SU-DHL-6 (cell line): Measurements from ENCODE around the gene MMP24.
A peak's percentile ranks its signal among the peaks of the same experiment; 100 is the strongest.

ENCODE experiments used
- H2AFZ ChIP-seq: fragments of 200-600 bp; sonication (generic); 2 replicates; pipeline ENCODE4 v1.6.1; 2014; ENCODE audit warnings: low read depth, mild to moderate bottlenecking, moderate library complexity, mixed read lengths, antibody characterized with exemption, low read length; ENCODE audit not compliant: severe bottlenecking
- H3F3A ChIP-seq: fragments of 200-600 bp; shearing (Covaris generic); 2 replicates; pipeline ENCODE4 v1.6.0; 2016; ENCODE audit warnings: antibody characterized with exemption, mild to moderate bottlenecking; ENCODE audit not compliant: insufficient read depth
- H3K27ac ChIP-seq: fragments of 200-600 bp; sonication (generic); 2 replicates; pipeline ENCODE4 v1.5.1; 2016; ENCODE audit warnings: low read depth, mild to moderate bottlenecking, low read length, moderate library complexity, mixed read lengths
- H3K27me3 ChIP-seq: fragments of 200-600 bp; sonication (generic), shearing (Covaris generic); 2 replicates; pipeline ENCODE4 v1.6.0; 2014; ENCODE audit warnings: mild to moderate bottlenecking, low read length
- H3K36me3 ChIP-seq: fragments of 200-600 bp; sonication (generic); 2 replicates; pipeline ENCODE4 v1.6.1; 2014; ENCODE audit warnings: mild to moderate bottlenecking, low read length, mixed read lengths
- H3K4me2 ChIP-seq: fragments of 300-600, 200-600 bp; shearing (Covaris generic), sonication (generic); 2 replicates; pipeline ENCODE4 v1.6.0; 2014; ENCODE audit warnings: low read length, low read depth, mild to moderate bottlenecking; ENCODE audit not compliant: poor library complexity, severe bottlenecking
- H3K4me3 ChIP-seq: fragments of 200-600 bp; sonication (generic); 2 replicates; pipeline ENCODE4 v1.5.1; 2014; ENCODE audit warnings: antibody characterized with exemption, low read length, mild to moderate bottlenecking, mixed read lengths; ENCODE audit not compliant: insufficient read depth, poor library complexity, severe bottlenecking
- H3K79me2 ChIP-seq: fragments of 200-600 bp; sonication (generic); 2 replicates; pipeline ENCODE4 v1.6.1; 2014; ENCODE audit warnings: mild to moderate bottlenecking, low read length, moderate library complexity; ENCODE audit not compliant: insufficient read depth
- H3K9ac ChIP-seq: fragments of 200-600 bp; sonication (generic); 2 replicates; pipeline ENCODE4 v1.7.0; 2014; ENCODE audit warnings: mild to moderate bottlenecking, low read length
- H3K9me2 ChIP-seq: fragments of 200-600 bp; sonication (generic); replicated peaks from 2 replicates; pipeline ENCODE4 v1.6.1; 2014; ENCODE audit warnings: low read length; ENCODE audit not compliant: insufficient read depth
- H3K9me3 ChIP-seq: fragments of 200-600 bp; sonication (generic); 2 replicates; pipeline ENCODE4 v1.6.1; 2014; ENCODE audit warnings: low read length, mixed read lengths; ENCODE audit not compliant: insufficient read depth
- H4K20me1 ChIP-seq: fragments of 200-600 bp; sonication (generic); 2 replicates; pipeline ENCODE4 v1.6.1; 2014; ENCODE audit warnings: low read depth, mild to moderate bottlenecking, antibody characterized with exemption, low read length, moderate library complexity, mixed read lengths
- CTCF ChIP-seq: fragments of 200-600 bp; sonication (generic); IDR thresholded peaks from one replicate; pipeline ENCODE4 v1.5.1; 2017; ENCODE audit warnings: antibody characterized with exemption, mild to moderate bottlenecking, low read length, moderate library complexity; ENCODE audit not compliant: insufficient read depth, poor library complexity, severe bottlenecking
- EZH2phosphoT487 ChIP-seq: fragments of 200-600 bp; sonication (generic), shearing (Covaris generic); conservative IDR thresholded peaks from 2 replicates; pipeline ENCODE4 v1.6.1; 2018; ENCODE audit warnings: mild to moderate bottlenecking, antibody characterized with exemption, low read length, moderate library complexity, mixed read lengths

The MMP24 gene

GRCh38 chr20:35303382-35303734 is 76.9 kb downstream of the MMP24 start:
- H3K4me3 ChIP-seq = no peak overlapping the region
- H4K20me1 ChIP-seq = no peaks in the 10 kb centered on the region
- H3K9me2 ChIP-seq = no peaks in the 10 kb centered on the region
- no peak overlapping the region for H2AFZ ChIP-seq
- no peak overlapping the region for H3K9ac ChIP-seq
- no peaks in the 10 kb centered on the region for H3K79me2 ChIP-seq
- no peak overlapping the region for H3K4me2 ChIP-seq
- H3K27ac ChIP-seq = no peak overlapping the region
- H3K27me3 ChIP-seq = no peaks in the 10 kb centered on the region
- no peaks in the 10 kb centered on the region for H3F3A ChIP-seq
- no peaks in the 10 kb centered on the region for H3K9me3 ChIP-seq
- TF ChIP-seq CTCF (no peak), EZH2phosphoT487 (no peak)
- H3K36me3 ChIP-seq = no peaks in the 10 kb centered on the region

DNA sequence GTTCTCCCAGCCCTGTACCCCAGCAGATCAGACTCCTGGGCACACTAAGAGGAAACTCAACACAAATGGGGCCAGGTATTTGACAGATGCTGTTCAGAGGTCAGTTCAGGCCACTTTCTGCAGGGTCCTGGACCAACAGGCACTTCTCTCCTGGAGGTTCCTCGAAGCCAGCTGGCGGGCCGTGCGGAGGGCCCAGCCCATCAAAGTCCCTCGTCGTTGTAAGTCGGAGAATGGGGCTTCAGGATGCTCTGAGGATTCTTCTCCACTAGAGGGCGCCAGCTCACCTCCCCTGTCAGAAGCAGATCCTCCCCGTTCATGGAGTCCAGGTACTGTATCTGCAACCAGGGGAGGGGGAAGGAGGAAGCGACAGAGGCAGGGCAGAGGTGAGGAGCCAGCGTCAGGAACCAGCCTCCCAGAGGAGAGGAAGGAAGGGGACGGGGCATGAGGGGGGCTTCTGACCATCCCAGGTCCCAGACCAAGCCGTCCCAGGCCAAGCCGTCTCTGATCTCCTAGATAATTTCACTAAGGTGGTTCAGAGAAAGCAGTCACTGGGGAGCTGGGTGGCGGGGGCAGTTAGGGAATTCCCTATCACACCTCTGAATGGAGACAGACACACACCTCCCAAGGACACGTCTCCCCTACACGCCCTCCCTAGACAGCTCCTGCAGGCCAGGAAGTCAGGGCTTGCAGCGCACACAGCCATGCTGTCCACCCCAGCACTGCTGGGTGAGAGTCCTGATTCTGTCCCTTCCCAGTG is 77.4 kb downstream of the MMP24 start:
- Histone ChIP-seq H3K9me2 (no peaks in the 10 kb centered on the region), H4K20me1 (no peaks in the 10 kb centered on the region), H3K27ac (no peak overlapping the region), H3K79me2 (no peaks in the 10 kb centered on the region), H3K36me3 (no peaks in the 10 kb centered on the region), H2AFZ (no peak overlapping the region), H3K4me3 (no peak overlapping the region), H3K27me3 (no peaks in the 10 kb centered on the region), H3K9ac (no peak overlapping the region), H3K9me3 (no peaks in the 10 kb centered on the region), H3K4me2 (no peak overlapping the region), H3F3A (no peaks in the 10 kb centered on the region)
- no peak for TF ChIP-seq EZH2phosphoT487
- peak; percentile 88 for TF ChIP-seq CTCF

GRCh38 chr20:35304956-35305355 is 78.5 kb downstream of the MMP24 start:
- no peak overlapping the region for H3K4me3 ChIP-seq
- no peak overlapping the region for H2AFZ ChIP-seq
- no peak overlapping the region for H3K9ac ChIP-seq
- no peaks in the 10 kb centered on the region for H3F3A ChIP-seq
- no peaks in the 10 kb centered on the region for H3K9me3 ChIP-seq
- H3K27ac ChIP-seq = no peak overlapping the region
- H3K36me3 ChIP-seq = no peaks in the 10 kb centered on the region
- H3K27me3 ChIP-seq = no peaks in the 10 kb centered on the region
- no peaks in the 10 kb centered on the region for H4K20me1 ChIP-seq
- H3K4me2 ChIP-seq = no peak overlapping the region
- TF ChIP-seq CTCF (no peak), EZH2phosphoT487 (no peak)
- no peaks in the 10 kb centered on the region for H3K9me2 ChIP-seq
- H3K79me2 ChIP-seq = no peaks in the 10 kb centered on the region
